HL-60 (cell line): ENCODE results near the gene ADARB1.

Experiments used
- DNase-seq, 2 experiments: peaks; one replicate each; pipeline ENCODE4 v3.0.0-alpha.2; 2010 to 2020; ENCODE audit warnings: low read depth in 1 of 2, low spot score in 1 of 2
- H3K27ac ChIP-seq: fragments of 250-450 bp; sonication (Bioruptor Pico); replicated peaks from 2 replicates; pipeline ENCODE4 v1.5.1; 2020; ENCODE audit warnings: mild to moderate bottlenecking, moderate library complexity
- H3K27me3 ChIP-seq: fragments of 250-450 bp; sonication (Bioruptor Pico); 2 replicates; pipeline ENCODE4 v1.5.1; 2021; ENCODE audit warnings: mild to moderate bottlenecking, moderate library complexity; ENCODE audit not compliant: insufficient read depth, poor library complexity, severe bottlenecking
- H3K4me3 ChIP-seq: replicated peaks from 2 replicates; pipeline ENCODE4 v1.5.1; 2011; ENCODE audit warnings: mild to moderate bottlenecking, control low read depth, low read length; ENCODE audit not compliant: insufficient read depth
- CTCF ChIP-seq: IDR thresholded peaks from one replicate; pipeline ENCODE4 v1.5.1; 2011; ENCODE audit warnings: low read length, control low read depth, inconsistent platforms; ENCODE audit not compliant: insufficient read depth
- GABPA ChIP-seq: IDR thresholded peaks from 2 replicates; pipeline ENCODE4 v1.6.1; 2012; ENCODE audit warnings: low read depth
- POLR2AphosphoS5 ChIP-seq: IDR thresholded peaks from 2 replicates; pipeline ENCODE4 v1.6.1; 2012; ENCODE audit warnings: low read depth
- REST ChIP-seq: IDR thresholded peaks from 2 replicates; pipeline ENCODE4 v1.6.1; 2012; ENCODE audit warnings: low read depth; ENCODE audit not compliant: insufficient replicate concordance
- SPI1 ChIP-seq: IDR thresholded peaks from 2 replicates; pipeline ENCODE4 v1.6.1; 2012; ENCODE audit warnings: low read depth, mild to moderate bottlenecking, borderline replicate concordance

The ADARB1 gene

GRCh38 chr21:45182958-45183357, 108.6 kb downstream of the ADARB1 start:
- TF ChIP-seq CTCF (no peak), SPI1 (no peak), REST (no peak), GABPA (no peak), POLR2AphosphoS5 (no peak)
- no peak overlapping the region for H3K4me3 ChIP-seq
- no peak overlapping the region for H3K27ac ChIP-seq
- no peak for DNase-seq
- H3K27me3 ChIP-seq, result no peaks in the 10 kb centered on the region

- TF ChIP-seq REST (no peak), POLR2AphosphoS5 (no peak), SPI1 (no peak), GABPA (no peak)
- Histone ChIP-seq H3K27me3 (no peaks in the 10 kb centered on the region), H3K27ac (no peak overlapping the region), H3K4me3 (no peak overlapping the region)
- no peak for DNase-seq
Observed at GRCh38 chr21:45183852-45184251, 109.5 kb downstream of the ADARB1 start.

GRCh38 chr21:45184869-45185268, 110.5 kb downstream of the ADARB1 start:
- TF ChIP-seq GABPA (no peak), CTCF (no peak), REST (no peak), POLR2AphosphoS5 (no peak), SPI1 (no peak)
- no peak for DNase-seq
- no peaks in the 10 kb centered on the region for H3K27me3 ChIP-seq
- no peak overlapping the region for H3K4me3 ChIP-seq
- no peak overlapping the region for H3K27ac ChIP-seq

- Histone ChIP-seq H3K27me3 (no peaks in the 10 kb centered on the region), H3K4me3 (no peak overlapping the region), H3K27ac (no peak overlapping the region)
- TF ChIP-seq POLR2AphosphoS5 (no peak), CTCF (no peak), GABPA (no peak), REST (no peak), SPI1 (no peak)
- DNase-seq, result no peak
Observed at GRCh38 chr21:45186709-45187108, 112.3 kb downstream of the ADARB1 start.
